ENCODE data around the gene PELI1. TPM values are rescaled to one million over a fixed set of nuclear protein-coding genes. Genes with fewer than 3 reads are reported as not detected.

PELI1 gene
- total and polyA plus RNA-seq, 2 donors (not counting 3 experiments of a cell fraction or from before 2014, with no cell fraction given) = 14.2 to 30.9 TPM

DNA sequence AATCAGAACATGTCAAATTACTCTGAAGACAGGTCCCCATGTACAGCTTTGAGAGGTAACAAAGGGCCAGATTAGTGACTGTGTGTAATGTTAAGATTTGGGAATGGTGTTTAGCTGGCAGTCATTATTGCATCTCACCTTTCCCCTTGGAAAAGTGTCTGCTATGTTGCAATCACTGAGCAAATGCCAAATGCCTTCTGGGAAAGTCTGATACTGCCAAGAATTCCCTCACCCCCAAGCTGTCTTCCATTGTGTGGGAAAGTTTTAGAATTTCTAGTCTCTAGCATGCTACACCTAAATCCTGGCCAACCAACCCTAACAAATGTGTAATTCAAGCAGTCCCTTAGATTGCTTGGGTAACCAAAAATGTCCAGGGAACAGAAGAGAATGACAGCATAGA lies 13.6 kb upstream of the PELI1 start:
- Histone ChIP-seq H2AFZ (ENCODE audit: low read depth, low read length) (no peak overlapping the region), H3K4me3 (replicated peaks in 1 of 3; ENCODE audit: insufficient read depth in 1 of 3, low read depth in 1 of 3, low read length in 3 of 3) (no peak overlapping the region), H3K79me2 (ENCODE audit: control insufficient read depth, insufficient read depth, low read length) (no peaks in the 10 kb centered on the region), H3K36me3 (ENCODE audit: control insufficient read depth in 2 of 2, extremely low read depth in 1 of 2, insufficient read depth in 2 of 2, low read length in 2 of 2) (no peaks in the 10 kb centered on the region), H3K9me1 (replicated peaks; ENCODE audit: control insufficient read depth, extremely low read depth, insufficient read depth, low read length) (no peaks in the 10 kb centered on the region), H4K20me1 (replicated peaks; ENCODE audit: control insufficient read depth, extremely low read depth, insufficient read depth, low read length) (no peaks in the 10 kb centered on the region), H3K9ac (replicated peaks; ENCODE audit: extremely low read depth, insufficient read depth, low read length) (no peak overlapping the region), H3K27ac (ENCODE audit: insufficient read depth, low read depth, low read length) (no peak overlapping the region), H3K4me1 (ENCODE audit: control insufficient read depth, extremely low read depth, insufficient read depth, low read length) (no peaks in the 10 kb centered on the region), H3K27me3 (ENCODE audit: control insufficient read depth in 2 of 2, insufficient read depth in 2 of 2, low read length in 2 of 2) (no peaks in the 10 kb centered on the region), H3K9me3 (replicated peaks; ENCODE audit: control insufficient read depth, insufficient read depth, low read length) (no peaks in the 10 kb centered on the region), H3K4me2 (ENCODE audit: insufficient read depth, low read length) (no peak overlapping the region)
- BruUV-seq (replicated peaks) = no TSS peak
- DNase-seq (ENCODE audit: low read depth, low spot score) = no peak
- intact Hi-C loops (cut with micrococcal nuclease) (no loop called here), dilution Hi-C loops (cut with MboI; ENCODE audit: extremely low pct_ligation_motif_present, low sequenced_read_pairs) (no loop called here)
- FAIRE-seq = no peak
- POLR2A ChIA-PET = no interaction called here
- CTCF ChIA-PET = interaction anchor here (1.1 kb wide), 1 partner anchor 11 kb away, joined by 3 read pairs; no protein-coding TSS in a partner anchor
- TF ChIP-seq, protein P1, sequence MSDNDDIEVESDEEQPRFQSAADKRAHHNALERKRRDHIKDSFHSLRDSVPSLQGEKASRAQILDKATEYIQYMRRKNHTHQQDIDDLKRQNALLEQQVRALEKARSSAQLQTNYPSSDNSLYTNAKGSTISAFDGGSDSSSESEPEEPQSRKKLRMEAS (IDR thresholded peaks at IDR 0.05; ENCODE audit: insufficient read depth, insufficient read length) = no peak
- TF ChIP-seq EZH2 (IDR thresholded peaks at IDR 0.05; ENCODE audit: borderline replicate concordance, low read depth, low read length, severe bottlenecking) = no peak

DNA sequence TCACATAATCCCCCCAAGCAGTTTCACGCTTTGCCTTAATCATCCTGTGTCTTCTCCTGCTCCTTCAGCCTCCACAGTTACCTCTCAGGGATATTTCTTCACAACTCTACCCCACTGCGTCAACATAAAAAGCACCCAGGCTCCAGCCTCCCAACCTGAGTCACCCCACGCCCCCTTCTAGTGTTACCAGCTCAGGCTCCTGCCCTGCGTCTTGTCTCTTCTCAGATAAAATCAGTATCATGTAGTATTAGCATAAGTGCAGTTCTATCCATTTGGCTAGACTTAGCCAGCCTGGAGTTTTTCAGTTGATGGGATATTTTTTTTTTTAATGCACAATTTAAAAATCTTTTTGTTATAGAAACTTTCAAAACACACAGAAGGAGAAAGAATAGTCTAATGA lies 9.6 kb upstream of the PELI1 start:
- Histone ChIP-seq H3K4me3 (replicated peaks in 1 of 3; ENCODE audit: insufficient read depth in 1 of 3, low read depth in 1 of 3, low read length in 3 of 3) (no peak overlapping the region), H3K9me3 (replicated peaks; ENCODE audit: control insufficient read depth, insufficient read depth, low read length) (no peaks in the 10 kb centered on the region), H3K9ac (replicated peaks; ENCODE audit: extremely low read depth, insufficient read depth, low read length) (no peak overlapping the region), H3K4me2 (ENCODE audit: insufficient read depth, low read length) (no peak overlapping the region), H3K27ac (ENCODE audit: insufficient read depth, low read depth, low read length) (no peak overlapping the region), H3K27me3 (ENCODE audit: control insufficient read depth in 2 of 2, insufficient read depth in 2 of 2, low read length in 2 of 2) (no peaks in the 10 kb centered on the region), H3K9me1 (replicated peaks; ENCODE audit: control insufficient read depth, extremely low read depth, insufficient read depth, low read length) (no peaks in the 10 kb centered on the region), H4K20me1 (replicated peaks; ENCODE audit: control insufficient read depth, extremely low read depth, insufficient read depth, low read length) (no peaks in the 10 kb centered on the region), H3K4me1 (ENCODE audit: control insufficient read depth, extremely low read depth, insufficient read depth, low read length) (no peaks in the 10 kb centered on the region), H3K79me2 (ENCODE audit: control insufficient read depth, insufficient read depth, low read length) (no peaks in the 10 kb centered on the region), H2AFZ (ENCODE audit: low read depth, low read length) (no peak overlapping the region), H3K36me3 (ENCODE audit: control insufficient read depth in 2 of 2, extremely low read depth in 1 of 2, insufficient read depth in 2 of 2, low read length in 2 of 2) (no peaks in the 10 kb centered on the region)
- BruUV-seq (replicated peaks) = no TSS peak
- dilution Hi-C loops (cut with MboI; ENCODE audit: extremely low pct_ligation_motif_present, low sequenced_read_pairs) (no loop called here), intact Hi-C loops (cut with micrococcal nuclease) (no loop called here)
- no peak for DNase-seq (ENCODE audit: low read depth, low spot score)
- ChIA-PET POLR2A (no interaction called here), CTCF (interaction anchor here (1.1 kb wide), 1 partner anchor 71 kb away, joined by 3 read pairs; no protein-coding TSS in a partner anchor)
- TF ChIP-seq POLR2A (IDR thresholded peaks at IDR 0.05; ENCODE audit: low read depth, low read length) (no peak), JUN (IDR thresholded peaks at IDR 0.05; ENCODE audit: borderline replicate concordance, insufficient read depth, insufficient read length, low read depth) (no peak)
- no peak for FAIRE-seq
